ENCODE results near the gene HIF3A.
"Not testable (repeated sequence)": the region's sequence is repeated elsewhere in the genome, so short reads cannot be mapped to it uniquely, and the experiment has no call there.

Gene HIF3A

GRCh38 chr19:46317339-46317738 lies 20.5 kb downstream of the HIF3A start:
- Histone ChIP-seq H3K4me3 (ENCODE audit: low read depth in 1 of 2, low read length in 2 of 2) (no peak overlapping the region), H3K4me2 (ENCODE audit: insufficient read depth, low read length) (no peak overlapping the region), H3K79me2 (ENCODE audit: insufficient read depth, low read length) (no peaks in the 10 kb centered on the region), H3K36me3 (ENCODE audit: insufficient read depth, low read length) (no peaks in the 10 kb centered on the region), H3K27me3 (ENCODE audit: insufficient read depth, low read length, poor library complexity) (no peaks in the 10 kb centered on the region), H3K9me3 (ENCODE audit: insufficient read depth, low read length, severe bottlenecking) (no peaks in the 10 kb centered on the region), H3K9ac (ENCODE audit: low read depth, low read length) (no peak overlapping the region), H3K27ac (ENCODE audit: low read length) (no peak overlapping the region), H3K4me1 (ENCODE audit: insufficient read depth, low read length) (no peaks in the 10 kb centered on the region), H4K20me1 (ENCODE audit: insufficient read depth, low read length) (no peaks in the 10 kb centered on the region), H2AFZ (ENCODE audit: low read depth, low read length) (peak overlapping the region; percentile 19; the same call in 1 of the 2 replicates)
- ATAC-seq (ENCODE audit: insufficient read depth, low read depth) = no peak
- DNase-seq = no peak
- TF ChIP-seq CTCF (IDR thresholded peaks at IDR 0.05; ENCODE audit: borderline replicate concordance, extremely low read depth, low read length, poor library complexity, severe bottlenecking) = no peak
- no peak for TF ChIP-seq EZH2 (IDR thresholded peaks at IDR 0.05; ENCODE audit: borderline replicate concordance, low read depth, low read length, severe bottlenecking)

- DNase-seq (no peak), ATAC-seq (ENCODE audit: insufficient read depth, low read depth) (no peak)
- H3K4me2 ChIP-seq (ENCODE audit: insufficient read depth, low read length) = no peak overlapping the region
- no peak overlapping the region for H3K4me3 ChIP-seq (ENCODE audit: low read depth in 1 of 2, low read length in 2 of 2)
- no peak overlapping the region for H3K27ac ChIP-seq (ENCODE audit: low read length)
- H3K9ac ChIP-seq (ENCODE audit: low read depth, low read length) = no peak overlapping the region
- no peaks in the 10 kb centered on the region for H3K27me3 ChIP-seq (ENCODE audit: insufficient read depth, low read length, poor library complexity)
- H4K20me1 ChIP-seq (ENCODE audit: insufficient read depth, low read length) = no peaks in the 10 kb centered on the region
- no peaks in the 10 kb centered on the region for H3K4me1 ChIP-seq (ENCODE audit: insufficient read depth, low read length)
- no peak for TF ChIP-seq CTCF (IDR thresholded peaks at IDR 0.05; ENCODE audit: borderline replicate concordance, extremely low read depth, low read length, poor library complexity, severe bottlenecking)
- TF ChIP-seq EZH2 (IDR thresholded peaks at IDR 0.05; ENCODE audit: borderline replicate concordance, low read depth, low read length, severe bottlenecking) = no peak
- no peaks in the 10 kb centered on the region for H3K79me2 ChIP-seq (ENCODE audit: insufficient read depth, low read length)
- H3K9me3 ChIP-seq (ENCODE audit: insufficient read depth, low read length, severe bottlenecking) = no peaks in the 10 kb centered on the region
- no peak overlapping the region for H2AFZ ChIP-seq (ENCODE audit: low read depth, low read length)
- no peaks in the 10 kb centered on the region for H3K36me3 ChIP-seq (ENCODE audit: insufficient read depth, low read length)
These were observed 22.8 kb downstream of the HIF3A start for GRCh38 chr19:46319613-46320012.

GRCh38 chr19:46320559-46320958 lies 23.7 kb downstream of the HIF3A start:
- TF ChIP-seq EZH2 (IDR thresholded peaks at IDR 0.05; ENCODE audit: borderline replicate concordance, low read depth, low read length, severe bottlenecking) (no peak), CTCF (IDR thresholded peaks at IDR 0.05; ENCODE audit: borderline replicate concordance, extremely low read depth, low read length, poor library complexity, severe bottlenecking) (no peak)
- ATAC-seq (ENCODE audit: insufficient read depth, low read depth) = no peak
- H3K27ac ChIP-seq (ENCODE audit: low read length) = no peak overlapping the region

GRCh38 chr19:46321653-46322052 lies 24.8 kb downstream of the HIF3A start:
- H3K27ac ChIP-seq (ENCODE audit: low read length) = no peak overlapping the region
- no peaks in the 10 kb centered on the region for H3K27me3 ChIP-seq (ENCODE audit: insufficient read depth, low read length, poor library complexity)
- no peak overlapping the region for H3K4me2 ChIP-seq (ENCODE audit: insufficient read depth, low read length)
- peaks cover 7% of the 10 kb centered on the region for H3K9me3 ChIP-seq (ENCODE audit: insufficient read depth, low read length, severe bottlenecking)
- no peaks in the 10 kb centered on the region for H3K36me3 ChIP-seq (ENCODE audit: insufficient read depth, low read length)
- TF ChIP-seq CTCF (IDR thresholded peaks at IDR 0.05; ENCODE audit: borderline replicate concordance, extremely low read depth, low read length, poor library complexity, severe bottlenecking) (no peak), EZH2 (IDR thresholded peaks at IDR 0.05; ENCODE audit: borderline replicate concordance, low read depth, low read length, severe bottlenecking) (no peak)
- H3K4me3 ChIP-seq (ENCODE audit: low read depth in 1 of 2, low read length in 2 of 2) = no peak overlapping the region
- H2AFZ ChIP-seq (ENCODE audit: low read depth, low read length) = no peak overlapping the region
- H3K79me2 ChIP-seq (ENCODE audit: insufficient read depth, low read length) = no peaks in the 10 kb centered on the region
- H3K4me1 ChIP-seq (ENCODE audit: insufficient read depth, low read length) = no peaks in the 10 kb centered on the region
- no peaks in the 10 kb centered on the region for H4K20me1 ChIP-seq (ENCODE audit: insufficient read depth, low read length)
- DNase-seq (no peak), ATAC-seq (ENCODE audit: insufficient read depth, low read depth) (no peak)
- H3K9ac ChIP-seq (ENCODE audit: low read depth, low read length) = no peak overlapping the region

More at GRCh38 chr19:46320559-46320958, 23.7 kb downstream of the HIF3A start:
- no peak for DNase-seq
- Histone ChIP-seq H3K9ac (ENCODE audit: low read depth, low read length) (no peak overlapping the region), H3K9me3 (ENCODE audit: insufficient read depth, low read length, severe bottlenecking) (no peaks in the 10 kb centered on the region), H2AFZ (ENCODE audit: low read depth, low read length) (no peak overlapping the region), H3K79me2 (ENCODE audit: insufficient read depth, low read length) (no peaks in the 10 kb centered on the region), H3K4me2 (ENCODE audit: insufficient read depth, low read length) (no peak overlapping the region), H3K27me3 (ENCODE audit: insufficient read depth, low read length, poor library complexity) (no peaks in the 10 kb centered on the region), H3K4me1 (ENCODE audit: insufficient read depth, low read length) (no peaks in the 10 kb centered on the region), H4K20me1 (ENCODE audit: insufficient read depth, low read length) (no peaks in the 10 kb centered on the region), H3K4me3 (ENCODE audit: low read depth in 1 of 2, low read length in 2 of 2) (no peak overlapping the region), H3K36me3 (ENCODE audit: insufficient read depth, low read length) (no peaks in the 10 kb centered on the region)

- not testable (repeated sequence) for ATAC-seq (ENCODE audit: insufficient read depth, low read depth); H2AFZ ChIP-seq (ENCODE audit: low read depth, low read length); H3K36me3 ChIP-seq (ENCODE audit: insufficient read depth, low read length); DNase-seq; H3K4me1 ChIP-seq (ENCODE audit: insufficient read depth, low read length); H3K79me2 ChIP-seq (ENCODE audit: insufficient read depth, low read length); H3K27me3 ChIP-seq (ENCODE audit: insufficient read depth, low read length, poor library complexity); H3K9ac ChIP-seq (ENCODE audit: low read depth, low read length); H4K20me1 ChIP-seq (ENCODE audit: insufficient read depth, low read length); H3K4me3 ChIP-seq (ENCODE audit: low read depth in 1 of 2, low read length in 2 of 2); H3K4me2 ChIP-seq (ENCODE audit: insufficient read depth, low read length); H3K27ac ChIP-seq (ENCODE audit: low read length)
- peaks cover 14% of the 10 kb centered on the region for H3K9me3 ChIP-seq (ENCODE audit: insufficient read depth, low read length, severe bottlenecking)
These were observed 26.4 kb downstream of the HIF3A start for GRCh38 chr19:46323227-46323626.

Data from DND-41 (cell line).